ENCODE results near the gene GRID1.

GRID1 gene

GRCh38 chr10:86350897-86351296 lies 15.7 kb downstream of the GRID1 start:
- DNase-seq, result no peak

GRCh38 chr10:86349940-86350630 lies 16.5 kb downstream of the GRID1 start:
- DNase-seq, result no peak

- no peak for DNase-seq
Observed at GRCh38 chr10:86349474-86349873, 17.1 kb downstream of the GRID1 start.

GRCh38 chr10:86348321-86349210 lies 18.0 kb downstream of the GRID1 start:
- no peak for DNase-seq

- no peak for DNase-seq
Observed at GRCh38 chr10:86347856-86348255, 18.7 kb downstream of the GRID1 start.

- no peak for DNase-seq
Observed at GRCh38 chr10:86346799-86347665, 19.6 kb downstream of the GRID1 start.

GRCh38 chr10:86345859-86346798 lies 20.5 kb downstream of the GRID1 start:
- DNase-seq, result no peak

GRCh38 chr10:86345296-86345858 lies 21.2 kb downstream of the GRID1 start:
- DNase-seq, result no peak

- DNase-seq, result no peak
Observed at GRCh38 chr10:86344714-86345161, 21.9 kb downstream of the GRID1 start.

- no peak for DNase-seq
Observed at GRCh38 chr10:86344281-86344680, 22.3 kb downstream of the GRID1 start.

GRCh38 chr10:86343761-86344160 lies 22.8 kb downstream of the GRID1 start:
- DNase-seq, result no peak

GRCh38 chr10:86342111-86342863 lies 24.3 kb downstream of the GRID1 start:
- DNase-seq, result no peak

- DNase-seq, result no peak
Observed at GRCh38 chr10:86341361-86341811, 25.2 kb downstream of the GRID1 start.

- no peak for DNase-seq
Observed at GRCh38 chr10:86340991-86341260, 25.7 kb downstream of the GRID1 start.

GRCh38 chr10:86340176-86340990 lies 26.2 kb downstream of the GRID1 start:
- no peak for DNase-seq

- DNase-seq, result no peak
Observed at GRCh38 chr10:86339226-86339865, 27.2 kb downstream of the GRID1 start.

- no peak for DNase-seq
Observed at GRCh38 chr10:86337121-86337601, 29.4 kb downstream of the GRID1 start.

GRCh38 chr10:86336341-86336740 lies 30.3 kb downstream of the GRID1 start:
- no peak for DNase-seq

GRCh38 chr10:86335831-86336230 lies 30.8 kb downstream of the GRID1 start:
- DNase-seq, result no peak

All from NCI-H524 treated with DMSO at 0.1 percent for 48 hours (cell line).